Hepatocyte (in vitro differentiated cells): ENCODE measurements around the gene CTBP1. TPM values are rescaled to one million over a fixed set of nuclear protein-coding genes. Genes with fewer than 3 reads are reported as not detected.

Experiments used
- DNase-seq: peaks from one replicate; pipeline ENCODE4 v3.0.0-alpha.2; 2016; ENCODE audit warnings: low spot score
- H2AFZ ChIP-seq: fragments of 200-600 bp; sonication (generic); 2 replicates; pipeline ENCODE4 v1.6.0; 2016; ENCODE audit warnings: antibody characterized with exemption, mild to moderate bottlenecking
- H3K27ac ChIP-seq: fragments of 200-600 bp; sonication (generic); 2 replicates; pipeline ENCODE4 v1.5.1; 2016; ENCODE audit warnings: mild to moderate bottlenecking
- H3K27me3 ChIP-seq: fragments of 200-600 bp; sonication (generic); 2 replicates; pipeline ENCODE4 v1.6.1; 2016
- H3K36me3 ChIP-seq: fragments of 200-600 bp; sonication (generic); replicated peaks from 2 replicates; pipeline ENCODE4 v1.5.1; 2016; ENCODE audit warnings: low read depth; ENCODE audit not compliant: insufficient read depth
- H3K4me1 ChIP-seq: fragments of 200-600 bp; sonication (generic); 2 replicates; pipeline ENCODE4 v1.5.1; 2016; ENCODE audit warnings: mild to moderate bottlenecking, moderate library complexity; ENCODE audit not compliant: insufficient read depth
- H3K4me2 ChIP-seq: fragments of 200-600 bp; sonication (generic); 2 replicates; pipeline ENCODE4 v1.6.0; 2016
- H3K4me3 ChIP-seq: fragments of 200-600 bp; sonication (generic); 2 replicates; pipeline ENCODE4 v1.5.1; 2016; ENCODE audit warnings: mild to moderate bottlenecking
- H3K79me2 ChIP-seq: fragments of 200-600 bp; sonication (generic); 2 replicates; pipeline ENCODE4 v1.6.0; 2017; ENCODE audit warnings: mild to moderate bottlenecking
- H3K9me2 ChIP-seq: fragments of 200-600 bp; sonication (generic); replicated peaks from 2 replicates; pipeline ENCODE4 v1.6.0; 2017; ENCODE audit warnings: mild to moderate bottlenecking; ENCODE audit not compliant: insufficient read depth
- H3K9me3 ChIP-seq: fragments of 200-600 bp; sonication (generic); 2 replicates; pipeline ENCODE4 v1.5.1; 2016; ENCODE audit warnings: low read depth, mild to moderate bottlenecking
- H4K20me1 ChIP-seq: fragments of 200-600 bp; sonication (generic); 2 replicates; pipeline ENCODE4 v1.6.0; 2016; ENCODE audit warnings: mild to moderate bottlenecking; ENCODE audit not compliant: insufficient read depth, poor library complexity, severe bottlenecking
- EZH2 ChIP-seq: fragments of 200-600 bp; sonication (generic); IDR thresholded peaks from 2 replicates; pipeline ENCODE4 v1.6.1; 2016; ENCODE audit warnings: antibody characterized with exemption, mild to moderate bottlenecking, borderline replicate concordance
- EZH2phosphoT487 ChIP-seq: fragments of 200-600 bp; sonication (generic); IDR thresholded peaks from one replicate; pipeline ENCODE4 v1.6.1; 2018; ENCODE audit warnings: antibody characterized with exemption, mild to moderate bottlenecking, low read depth, moderate library complexity; ENCODE audit not compliant: unreplicated experiment, severe bottlenecking
- WGBS: methylation state at CpG from one replicate; pipeline ENCODE4 v1.1.6; 2016; ENCODE audit warnings: low lambda C conversion rate; ENCODE audit errors: missing lambda C conversion rate; 5-methylcytosine and 5-hydroxymethylcytosine counted together
- polyA plus RNA-seq: library from polyadenylated mRNA; unstranded; fragments of >200 nt; fragmentation: Nextera tagmentation; extraction: Ambion mirVana; gene quantifications from 2 replicates; pipeline ENCODE4 v1.2.1, GENCODE V29; 2016
- total RNA-seq: library from RNA; depleted of rRNA; stranded (reverse); fragments of >200 nt; gene quantifications from 2 replicates; pipeline ENCODE4 v1.2.3, GENCODE V29; 2014
- TF ChIP-seq, protein P1 (sequence below): fragments of 200-600 bp; sonication (generic); IDR thresholded peaks from 2 replicates; pipeline ENCODE4 v1.5.1; 2016; ENCODE audit warnings: antibody characterized with exemption, mild to moderate bottlenecking; ENCODE audit not compliant: poor library complexity

The CTBP1 gene
- total and polyA plus RNA-seq, 2 experiments from 2014 or later = 169 to 179 TPM

DNA sequence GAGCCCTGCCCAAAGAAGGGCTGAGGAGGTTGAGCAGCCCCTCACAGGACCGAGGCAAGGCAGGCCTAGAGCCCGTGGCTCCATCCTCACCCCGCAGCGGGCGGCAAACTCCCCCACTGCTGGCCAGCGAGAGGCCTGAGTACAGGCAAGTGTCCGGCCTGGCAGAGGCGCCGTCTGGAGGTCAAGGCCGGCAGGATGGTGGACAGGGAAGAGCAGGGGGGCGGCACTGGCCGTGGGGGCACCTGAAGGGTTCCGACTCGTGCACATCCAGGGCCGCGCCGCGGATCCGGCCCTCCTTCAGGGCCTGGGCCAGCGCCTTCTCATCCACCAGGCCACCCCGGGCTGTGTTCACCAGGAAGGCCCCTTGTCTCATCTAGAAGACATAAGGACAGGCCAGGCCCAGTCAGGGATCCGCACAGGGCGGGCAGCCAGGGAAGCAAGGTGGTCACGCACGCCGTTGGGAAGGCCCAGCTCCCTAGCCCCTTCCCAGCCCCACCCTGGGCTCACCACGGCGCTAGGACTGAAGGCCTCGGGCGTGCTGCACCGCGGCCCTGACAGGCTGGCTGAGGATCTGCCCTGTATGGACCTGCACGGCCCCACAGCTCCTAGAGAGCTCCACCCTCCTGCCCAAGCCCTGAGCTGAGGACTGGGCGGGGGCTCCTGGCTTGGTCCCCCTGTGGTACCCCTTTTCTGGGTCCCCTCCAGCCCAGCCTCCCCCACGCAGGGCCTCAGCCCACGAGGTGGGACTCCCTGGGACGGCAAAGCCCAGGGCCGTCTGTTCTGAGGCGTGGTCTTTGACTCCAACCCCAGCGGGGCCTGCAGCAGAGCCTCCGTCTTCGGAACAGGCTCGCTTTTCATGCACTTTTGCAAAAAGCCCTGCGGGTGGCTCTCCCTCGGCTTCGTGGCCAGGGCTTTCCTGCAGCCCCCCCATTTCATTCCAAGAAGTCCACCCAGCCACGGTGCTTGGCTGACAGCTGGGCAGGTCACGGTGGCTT is 34.5 kb downstream of the CTBP1 start:
- Histone ChIP-seq H2AFZ (no peak overlapping the region), H3K79me2 (peaks cover 10% of the 10 kb centered on the region), H3K9me2 (no peaks in the 10 kb centered on the region), H3K36me3 (no peaks in the 10 kb centered on the region), H3K4me1 (peaks cover 15% of the 10 kb centered on the region), H3K4me2 (no peak overlapping the region), H4K20me1 (peaks cover 5% of the 10 kb centered on the region), H3K9me3 (no peaks in the 10 kb centered on the region), H3K27ac (no peak overlapping the region), H3K27me3 (no peaks in the 10 kb centered on the region), H3K4me3 (no peak overlapping the region)
- 94% methylated on average over 45 of the region's 48 CpGs for WGBS
- DNase-seq = no peak
- no peak for TF ChIP-seq EZH2phosphoT487
- TF ChIP-seq EZH2 = no peak
- TF ChIP-seq, protein P1, sequence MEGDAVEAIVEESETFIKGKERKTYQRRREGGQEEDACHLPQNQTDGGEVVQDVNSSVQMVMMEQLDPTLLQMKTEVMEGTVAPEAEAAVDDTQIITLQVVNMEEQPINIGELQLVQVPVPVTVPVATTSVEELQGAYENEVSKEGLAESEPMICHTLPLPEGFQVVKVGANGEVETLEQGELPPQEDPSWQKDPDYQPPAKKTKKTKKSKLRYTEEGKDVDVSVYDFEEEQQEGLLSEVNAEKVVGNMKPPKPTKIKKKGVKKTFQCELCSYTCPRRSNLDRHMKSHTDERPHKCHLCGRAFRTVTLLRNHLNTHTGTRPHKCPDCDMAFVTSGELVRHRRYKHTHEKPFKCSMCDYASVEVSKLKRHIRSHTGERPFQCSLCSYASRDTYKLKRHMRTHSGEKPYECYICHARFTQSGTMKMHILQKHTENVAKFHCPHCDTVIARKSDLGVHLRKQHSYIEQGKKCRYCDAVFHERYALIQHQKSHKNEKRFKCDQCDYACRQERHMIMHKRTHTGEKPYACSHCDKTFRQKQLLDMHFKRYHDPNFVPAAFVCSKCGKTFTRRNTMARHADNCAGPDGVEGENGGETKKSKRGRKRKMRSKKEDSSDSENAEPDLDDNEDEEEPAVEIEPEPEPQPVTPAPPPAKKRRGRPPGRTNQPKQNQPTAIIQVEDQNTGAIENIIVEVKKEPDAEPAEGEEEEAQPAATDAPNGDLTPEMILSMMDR = no peak

DNA sequence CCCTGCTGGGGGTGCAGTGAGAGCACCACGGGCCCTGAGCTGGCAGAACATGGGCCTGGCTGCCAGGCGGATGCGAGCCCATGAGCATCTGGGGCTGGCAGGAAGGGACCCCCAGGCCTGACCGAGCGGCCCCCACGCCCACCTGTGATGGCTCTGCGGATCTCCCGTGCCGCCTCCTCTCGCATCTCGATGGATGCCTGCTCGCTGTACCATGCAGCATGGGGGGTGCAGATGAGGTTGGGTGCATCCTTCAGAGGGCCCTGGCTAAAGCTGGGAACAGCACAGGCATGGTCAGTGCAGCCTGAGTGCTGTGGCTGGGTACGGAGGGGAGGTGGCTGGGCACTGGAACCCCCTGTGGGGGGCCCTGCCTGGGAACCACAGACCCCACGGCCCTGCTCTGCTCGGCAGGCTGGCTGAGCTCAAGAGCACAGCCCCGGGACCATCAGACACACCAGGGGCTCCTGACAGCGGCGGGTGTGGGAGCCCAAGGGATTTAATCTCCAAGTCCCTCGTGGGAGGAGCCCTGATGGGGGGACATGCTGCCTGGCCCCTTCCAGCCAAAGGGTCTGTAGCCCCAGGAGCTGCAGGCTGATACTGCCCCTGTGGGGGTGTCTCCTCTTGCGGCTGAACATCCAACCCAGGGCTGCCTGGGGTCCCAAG is 35.5 kb downstream of the CTBP1 start:
- 98% methylated on average over 20 of the region's 20 CpGs for WGBS
- Histone ChIP-seq H3K27ac (no peak overlapping the region), H3K79me2 (peaks cover 3% of the 10 kb centered on the region), H4K20me1 (no peaks in the 10 kb centered on the region), H3K27me3 (no peaks in the 10 kb centered on the region), H3K36me3 (no peaks in the 10 kb centered on the region), H3K4me2 (no peak overlapping the region), H3K9me3 (no peaks in the 10 kb centered on the region), H3K4me1 (peaks cover 23% of the 10 kb centered on the region), H3K4me3 (no peak overlapping the region), H3K9me2 (no peaks in the 10 kb centered on the region), H2AFZ (no peak overlapping the region)
- DNase-seq = no peak
- TF ChIP-seq EZH2phosphoT487 (no peak), EZH2 (no peak)
- TF ChIP-seq, protein P1 = no peak

DNA sequence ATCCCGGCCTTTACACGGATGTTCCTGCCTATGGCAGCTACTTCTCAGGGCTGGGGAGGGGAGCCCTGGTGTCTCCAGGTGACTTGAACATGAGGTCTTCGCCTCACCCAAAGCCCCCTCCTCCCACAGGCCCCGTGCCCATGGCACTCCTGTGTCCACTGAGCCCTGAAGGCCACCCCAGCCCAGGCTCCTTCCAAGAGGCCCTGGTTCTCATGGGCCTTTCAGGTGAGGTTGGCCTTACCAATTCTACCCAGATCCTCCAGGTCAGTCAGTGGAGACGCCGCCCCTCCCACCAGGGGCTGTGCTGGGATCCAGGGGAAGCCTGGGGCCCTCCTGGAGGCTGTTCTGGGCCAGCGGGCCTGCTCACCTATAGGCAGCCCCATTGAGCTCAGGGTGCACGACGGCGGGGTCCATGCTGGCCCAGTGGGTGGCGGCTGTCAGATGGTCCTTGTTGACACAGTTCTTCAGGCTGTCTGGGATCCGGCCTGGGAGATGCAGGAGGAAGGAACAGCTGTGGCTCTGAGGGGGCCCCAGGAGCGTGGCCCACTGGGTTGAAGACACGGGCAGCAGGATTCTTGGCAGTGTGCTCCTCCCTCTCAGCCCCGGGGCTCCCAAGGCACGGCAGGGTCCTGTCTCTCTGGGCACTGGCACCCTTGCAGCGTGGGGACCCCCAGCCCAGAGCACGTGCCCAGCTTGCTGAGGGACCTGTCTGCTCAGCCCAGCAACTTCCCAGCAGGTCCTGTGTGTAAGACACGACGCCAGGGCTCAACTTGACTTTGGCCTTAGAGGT is 36.2 kb downstream of the CTBP1 start:
- no peaks in the 10 kb centered on the region for H4K20me1 ChIP-seq
- 97% methylated on average over 20 of the region's 20 CpGs for WGBS
- no peak overlapping the region for H3K4me3 ChIP-seq
- H3K4me1 ChIP-seq = peaks cover 28% of the 10 kb centered on the region
- H3K79me2 ChIP-seq = no peaks in the 10 kb centered on the region
- H3K27me3 ChIP-seq = no peaks in the 10 kb centered on the region
- no peaks in the 10 kb centered on the region for H3K36me3 ChIP-seq
- no peaks in the 10 kb centered on the region for H3K9me2 ChIP-seq
- H2AFZ ChIP-seq = no peak overlapping the region
- DNase-seq = no peak
- TF ChIP-seq EZH2 (no peak), EZH2phosphoT487 (no peak)
- TF ChIP-seq, protein P1 = no peak
- H3K4me2 ChIP-seq = no peak overlapping the region
- H3K27ac ChIP-seq = no peak overlapping the region
- H3K9me3 ChIP-seq = no peaks in the 10 kb centered on the region
